Panc1 (cell line): ENCODE results near the gene IGLON5. TPM values are rescaled to one million over a fixed set of nuclear protein-coding genes. Genes with fewer than 3 reads are reported as not detected.

Experiments used
- ATAC-seq: fragments of 200-7000 bp; cut with Tn5 transposase; 2 replicates; pipeline ENCODE4 v1.9.1; 2020; ENCODE audit warnings: mild to moderate bottlenecking, moderate library complexity
- BruUV-seq: library from RNA; stranded (reverse); fragments of 400-500 nt; replicated peaks from 2 replicates; lab custom pipeline; 2021; lab: Mats Ljungman, UMichigan
- CTCF ChIA-PET: fragments of 300-600 bp; sonication (Branson Sonifier 250); formaldehyde crosslinking; loops from one replicate; lab custom pipeline; 2022; ENCODE audit warnings: antibody characterized with exemption; lab: Charles Lee
- POLR2A ChIA-PET: fragments of 300-600 bp; sonication (Branson Sonifier 250); formaldehyde crosslinking; loops from one replicate; lab custom pipeline; 2022; ENCODE audit warnings: antibody characterized with exemption; lab: Charles Lee
- DNase-seq: peaks from one replicate; pipeline ENCODE4 v3.0.0-alpha.2; 2010; ENCODE audit warnings: low read depth, low spot score
- H3K27ac ChIP-seq: 2 replicates; pipeline ENCODE4 v1.5.1; 2011; ENCODE audit warnings: mild to moderate bottlenecking, low read length, inconsistent platforms
- H3K27me3 ChIP-seq: fragments of 200-500 bp; sonication (Bioruptor generic); 2 replicates; pipeline ENCODE4 v1.6.0; 2014; ENCODE audit warnings: low read length, inconsistent platforms; ENCODE audit not compliant: control insufficient read depth, insufficient read depth
- H3K36me3 ChIP-seq: fragments of 200-500 bp; sonication (Bioruptor generic); 2 replicates; pipeline ENCODE4 v1.5.1; 2014; ENCODE audit warnings: inconsistent platforms, mild to moderate bottlenecking, low read length, moderate library complexity; ENCODE audit not compliant: control insufficient read depth, insufficient read depth
- H3K4me1 ChIP-seq: 2 replicates; pipeline ENCODE4 v1.5.1; 2011; ENCODE audit warnings: inconsistent platforms, mild to moderate bottlenecking, low read length, moderate library complexity; ENCODE audit not compliant: control insufficient read depth, insufficient read depth
- H3K4me3 ChIP-seq, 2 experiments: 2 replicates each; pipeline ENCODE4 v1.5.1; 2011 to 2012; ENCODE audit warnings: low read depth in 2 of 2, low read length in 2 of 2, mild to moderate bottlenecking in 2 of 2, inconsistent platforms in 1 of 2, moderate library complexity in 1 of 2
- H3K9me3 ChIP-seq: fragments of 200-500 bp; sonication (Bioruptor generic); 2 replicates; pipeline ENCODE4 v1.5.1; 2014; ENCODE audit warnings: low read depth, mild to moderate bottlenecking, inconsistent platforms, low read length, moderate library complexity; ENCODE audit not compliant: control insufficient read depth, insufficient read depth
- CTCF ChIP-seq: fragments of 450-650 bp; IDR thresholded peaks from 2 replicates; pipeline ENCODE4 v1.5.1; 2017; ENCODE audit warnings: mild to moderate bottlenecking
- POLR2AphosphoS5 ChIP-seq: IDR thresholded peaks from 2 replicates; pipeline ENCODE4 v1.6.1; 2012; ENCODE audit warnings: mild to moderate bottlenecking, low read depth, low read length, moderate library complexity
- SIN3A ChIP-seq: IDR thresholded peaks from 2 replicates; pipeline ENCODE4 v1.6.1; 2012; ENCODE audit warnings: low read depth, mild to moderate bottlenecking, low read length, moderate library complexity, borderline replicate concordance; ENCODE audit not compliant: insufficient read depth
- TCF7L2 ChIP-seq: IDR thresholded peaks from 2 replicates; pipeline ENCODE4 v1.6.1; 2011; ENCODE audit warnings: mild to moderate bottlenecking, low read depth, low read length, inconsistent platforms
- in situ Hi-C: cut with HindIII; loops from 2 replicates; pipeline ENCODE4 v1.10.0; 2016; ENCODE audit warnings: low sequenced_read_pairs, low pct_unique_long_range_greater_than_20kb
- intact Hi-C: fragments of 100-400 bp; cut with micrococcal nuclease; formaldehyde crosslinking; loops from one replicate; pipeline ENCODE4 v1.10.0; 2022; ENCODE audit not compliant: unreplicated experiment
- total RNA-seq: library from RNA; stranded (reverse); gene quantifications from one replicate; pipeline ENCODE4 v1.2.1, GENCODE V29; 2021; ENCODE audit not compliant: unreplicated experiment
- TF ChIP-seq, protein P1 (sequence below), 2 experiments: IDR thresholded peaks; 2 replicates each; pipeline ENCODE4 v1.6.1; 2011 to 2012; ENCODE audit warnings: low read depth in 2 of 2, control low read depth in 1 of 2, low read length in 1 of 2, mild to moderate bottlenecking in 1 of 2, moderate library complexity in 1 of 2; ENCODE audit not compliant: insufficient read depth in 1 of 2

IGLON5 gene
- total RNA-seq, 1 experiment from 2014 or later = 0.13 TPM

DNA sequence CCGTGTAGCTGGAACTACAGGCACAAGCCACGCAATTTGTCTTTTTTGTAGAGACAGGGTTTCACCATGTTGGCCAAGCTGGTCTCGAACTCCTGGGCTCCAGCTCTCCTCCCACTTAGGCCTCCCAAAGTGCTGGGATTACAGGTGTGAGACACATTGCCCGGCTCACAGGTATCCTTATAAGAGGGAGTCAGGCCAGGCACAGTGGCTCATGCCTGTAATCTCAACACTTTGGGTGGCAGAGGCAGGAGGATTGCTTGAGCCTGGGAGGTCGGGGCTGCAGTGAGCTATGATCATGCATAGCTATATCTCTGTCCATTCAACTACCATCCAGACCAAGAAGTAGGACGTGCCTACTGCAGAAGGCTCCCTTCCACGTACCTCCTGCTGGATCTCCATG is 10.2 kb upstream of the IGLON5 start:
- Histone ChIP-seq H3K27ac (no peak overlapping the region), H3K4me3 (no peak overlapping the region), H3K9me3 (no peaks in the 10 kb centered on the region), H3K36me3 (no peaks in the 10 kb centered on the region), H3K27me3 (no peaks in the 10 kb centered on the region; the same call in 1 of the 2 replicates), H3K4me1 (no peaks in the 10 kb centered on the region)
- TF ChIP-seq POLR2AphosphoS5 (no peak), SIN3A (no peak), TCF7L2 (no peak), CTCF (no peak)
- TF ChIP-seq, protein P1, sequence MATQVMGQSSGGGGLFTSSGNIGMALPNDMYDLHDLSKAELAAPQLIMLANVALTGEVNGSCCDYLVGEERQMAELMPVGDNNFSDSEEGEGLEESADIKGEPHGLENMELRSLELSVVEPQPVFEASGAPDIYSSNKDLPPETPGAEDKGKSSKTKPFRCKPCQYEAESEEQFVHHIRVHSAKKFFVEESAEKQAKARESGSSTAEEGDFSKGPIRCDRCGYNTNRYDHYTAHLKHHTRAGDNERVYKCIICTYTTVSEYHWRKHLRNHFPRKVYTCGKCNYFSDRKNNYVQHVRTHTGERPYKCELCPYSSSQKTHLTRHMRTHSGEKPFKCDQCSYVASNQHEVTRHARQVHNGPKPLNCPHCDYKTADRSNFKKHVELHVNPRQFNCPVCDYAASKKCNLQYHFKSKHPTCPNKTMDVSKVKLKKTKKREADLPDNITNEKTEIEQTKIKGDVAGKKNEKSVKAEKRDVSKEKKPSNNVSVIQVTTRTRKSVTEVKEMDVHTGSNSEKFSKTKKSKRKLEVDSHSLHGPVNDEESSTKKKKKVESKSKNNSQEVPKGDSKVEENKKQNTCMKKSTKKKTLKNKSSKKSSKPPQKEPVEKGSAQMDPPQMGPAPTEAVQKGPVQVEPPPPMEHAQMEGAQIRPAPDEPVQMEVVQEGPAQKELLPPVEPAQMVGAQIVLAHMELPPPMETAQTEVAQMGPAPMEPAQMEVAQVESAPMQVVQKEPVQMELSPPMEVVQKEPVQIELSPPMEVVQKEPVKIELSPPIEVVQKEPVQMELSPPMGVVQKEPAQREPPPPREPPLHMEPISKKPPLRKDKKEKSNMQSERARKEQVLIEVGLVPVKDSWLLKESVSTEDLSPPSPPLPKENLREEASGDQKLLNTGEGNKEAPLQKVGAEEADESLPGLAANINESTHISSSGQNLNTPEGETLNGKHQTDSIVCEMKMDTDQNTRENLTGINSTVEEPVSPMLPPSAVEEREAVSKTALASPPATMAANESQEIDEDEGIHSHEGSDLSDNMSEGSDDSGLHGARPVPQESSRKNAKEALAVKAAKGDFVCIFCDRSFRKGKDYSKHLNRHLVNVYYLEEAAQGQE (IDR thresholded peaks at IDR 0.05; ENCODE audit: insufficient read depth in 1 of 2, low read depth in 2 of 2, low read length in 1 of 2) = no peak
- BruUV-seq = no TSS peak
- DNase-seq = no peak
- intact Hi-C loops (no loop called here), in situ Hi-C loops (no loop called here)
- ChIA-PET POLR2A (no interaction called here), CTCF (no interaction called here)
- ATAC-seq = no peak

DNA sequence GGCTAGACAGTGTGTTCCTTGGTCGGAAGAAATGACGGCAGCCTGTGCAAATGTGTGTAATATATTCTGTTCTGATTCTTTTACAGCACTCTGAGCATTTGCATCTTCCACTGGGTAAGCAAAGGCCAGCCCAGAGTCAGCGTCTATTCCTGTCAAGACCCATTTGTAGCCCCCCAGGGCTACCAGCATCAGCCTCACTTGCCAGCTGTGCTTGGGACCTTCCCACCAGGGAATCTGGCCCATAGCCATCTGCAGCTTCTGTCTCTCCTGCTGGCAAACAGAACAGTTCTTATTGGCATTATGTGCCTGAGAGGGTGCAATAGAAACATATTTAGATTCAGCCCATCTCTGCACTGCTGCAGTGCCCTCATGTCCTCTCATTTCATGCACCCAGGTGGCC is 6.0 kb upstream of the IGLON5 start:
- CTCF ChIA-PET = no interaction called here
- Histone ChIP-seq H3K36me3 (no peaks in the 10 kb centered on the region), H3K9me3 (no peaks in the 10 kb centered on the region), H3K4me1 (no peaks in the 10 kb centered on the region), H3K27ac (no peak overlapping the region), H3K4me3 (no peak overlapping the region), H3K27me3 (no peaks in the 10 kb centered on the region; the same call in 1 of the 2 replicates)
- DNase-seq (no peak), ATAC-seq (no peak)
- in situ Hi-C loops = no loop called here
- BruUV-seq = no TSS peak
- intact Hi-C loops = no loop called here
- TF ChIP-seq CTCF (no peak), SIN3A (no peak)
- POLR2A ChIA-PET = no interaction called here
